22Rv1 (cell line): ENCODE measurements around the gene C8B.

Experiments
- H3K27ac ChIP-seq: fragments of 450-650 bp; 2 replicates; pipeline ENCODE4 v1.5.1; 2017
- CTCF ChIP-seq: fragments of 450-650 bp; IDR thresholded peaks from 2 replicates; pipeline ENCODE4 v1.5.1; 2017; ENCODE audit warnings: mild to moderate bottlenecking
- ZFX ChIP-seq: fragments of 450-650 bp; IDR thresholded peaks from 2 replicates; pipeline ENCODE4 v1.6.1; 2017; ENCODE audit warnings: antibody characterized with exemption, borderline replicate concordance

The C8B gene

GRCh38 chr1:56965916-56966697 lies at the start of gene C8B:
C8B (minus strand) TSS chr1:56966015; CDS start chr1:56965948, 67 bp downstream.
- H3K27ac ChIP-seq, result no peak within 1 kb of the TSS
- TF ChIP-seq CTCF, result no peak
- no peak for TF ChIP-seq ZFX

GRCh38 chr1:57015071-57015470 lies 49.3 kb upstream of the C8B start:
- no peak for TF ChIP-seq CTCF
- TF ChIP-seq ZFX, result no peak
- H3K27ac ChIP-seq, result no peak overlapping the region

GRCh38 chr1:57013522-57013921 lies 47.7 kb upstream of the C8B start:
- H3K27ac ChIP-seq, result no peak overlapping the region
- TF ChIP-seq ZFX, result no peak
- no peak for TF ChIP-seq CTCF

- TF ChIP-seq ZFX, result no peak
- no peak for TF ChIP-seq CTCF
Measured at GRCh38 chr1:57012315-57012714, 46.5 kb upstream of the C8B start.

GRCh38 chr1:57010511-57010910 lies 44.7 kb upstream of the C8B start:
- no peak overlapping the region for H3K27ac ChIP-seq
- TF ChIP-seq ZFX, result no peak
- TF ChIP-seq CTCF, result no peak

More at GRCh38 chr1:57012315-57012714, 46.5 kb upstream of the C8B start:
- no peak overlapping the region for H3K27ac ChIP-seq

- H3K27ac ChIP-seq, result no peak overlapping the region
- TF ChIP-seq CTCF, result no peak
- TF ChIP-seq ZFX, result no peak
Measured at GRCh38 chr1:57007948-57008347, 42.1 kb upstream of the C8B start.

GRCh38 chr1:57007472-57007871 lies 41.7 kb upstream of the C8B start:
- no peak overlapping the region for H3K27ac ChIP-seq

More at GRCh38 chr1:57007472-57007871, 41.7 kb upstream of the C8B start:
- TF ChIP-seq ZFX (no peak), CTCF (no peak)
